GM06990 (cell line): Measurements from ENCODE around the gene RTF2.
A peak's percentile ranks its signal among the peaks of the same experiment; 100 is the strongest.

Experiments used
- DNase-seq: peaks from one replicate; pipeline ENCODE4 v3.0.0-alpha.2; 2011; ENCODE audit not compliant: insufficient read length; ENCODE audit errors: extremely low read depth
- H3K27me3 ChIP-seq: replicated peaks from 2 replicates; pipeline ENCODE4 v1.6.0; 2011; ENCODE audit warnings: low read length; ENCODE audit not compliant: control insufficient read depth, insufficient read depth
- H3K36me3 ChIP-seq: 2 replicates; pipeline ENCODE4 v1.5.1; 2011; ENCODE audit warnings: low read length; ENCODE audit not compliant: control insufficient read depth, insufficient read depth
- H3K4me3 ChIP-seq: replicated peaks from 2 replicates; pipeline ENCODE4 v1.5.1; 2011; ENCODE audit warnings: low read depth, mild to moderate bottlenecking, control low read depth, low read length
- CTCF ChIP-seq: IDR thresholded peaks from 2 replicates; pipeline ENCODE4 v1.5.1; 2011; ENCODE audit warnings: low read length, control low read depth, mild to moderate bottlenecking, inconsistent platforms; ENCODE audit not compliant: insufficient read depth, poor library complexity, severe bottlenecking

The RTF2 gene

GRCh38 chr20:56469077-56469449, 636 bp downstream of the RTF2 start:
- no peaks in the 10 kb centered on the region for H3K27me3 ChIP-seq
- H3K4me3 ChIP-seq, result peak overlapping the region; percentile 96
- DNase-seq, result no peak
- no peak for TF ChIP-seq CTCF
- H3K36me3 ChIP-seq, result peaks cover 3% of the 10 kb centered on the region

GRCh38 chr20:56483970-56484369, 15.5 kb downstream of the RTF2 start:
- no peaks in the 10 kb centered on the region for H3K27me3 ChIP-seq
- no peak for DNase-seq
- no peak overlapping the region for H3K4me3 ChIP-seq
- peaks cover 22% of the 10 kb centered on the region for H3K36me3 ChIP-seq
- no peak for TF ChIP-seq CTCF

- no peak for DNase-seq
- no peak for TF ChIP-seq CTCF
- H3K36me3 ChIP-seq, result peaks cover 21% of the 10 kb centered on the region
- no peak overlapping the region for H3K4me3 ChIP-seq
- H3K27me3 ChIP-seq, result no peaks in the 10 kb centered on the region
Observed at GRCh38 chr20:56487216-56487615, 18.8 kb downstream of the RTF2 start.

GRCh38 chr20:56488566-56488965, 20.1 kb downstream of the RTF2 start:
- no peak for TF ChIP-seq CTCF
- DNase-seq, result no peak
- H3K27me3 ChIP-seq, result no peaks in the 10 kb centered on the region
- peaks cover 21% of the 10 kb centered on the region for H3K36me3 ChIP-seq
- H3K4me3 ChIP-seq, result no peak overlapping the region

GRCh38 chr20:56501116-56501515, 32.7 kb downstream of the RTF2 start:
- no peak overlapping the region for H3K4me3 ChIP-seq
- no peak for TF ChIP-seq CTCF
- H3K27me3 ChIP-seq, result no peaks in the 10 kb centered on the region
- no peak for DNase-seq
- peaks cover 5% of the 10 kb centered on the region for H3K36me3 ChIP-seq

- no peak for TF ChIP-seq CTCF
- no peak for DNase-seq
- Histone ChIP-seq H3K27me3 (no peaks in the 10 kb centered on the region), H3K4me3 (no peak overlapping the region), H3K36me3 (peaks cover 3% of the 10 kb centered on the region)
Observed at GRCh38 chr20:56503916-56504315, 35.5 kb downstream of the RTF2 start.
